ENCODE measurements around the gene MOSMO. TPM values are rescaled to one million over a fixed set of nuclear protein-coding genes. Genes with fewer than 3 reads are reported as not detected.

The MOSMO gene
- total RNA-seq, 2 donors from 2014 or later = 10.9 to 14.2 TPM

Other genes starting within 250 kb of the MOSMO start
- 100 to 1,000 TPM; 187 to 263 TPM for gene NPIPB4, start 150.4 kb upstream of the MOSMO start, total RNA-seq
- gene UQCRC2, start 54.8 kb upstream of the MOSMO start, total RNA-seq = 100 to 1,000 TPM; 202 to 322 TPM
- gene PDZD9, start 7.0 kb upstream of the MOSMO start, total RNA-seq = not detected
- not detected for gene VWA3A, start 84.4 kb downstream of the MOSMO start, total RNA-seq
- not detected for gene SDR42E2, start 154.4 kb downstream of the MOSMO start, total RNA-seq
- gene EEF2K, start 198.2 kb downstream of the MOSMO start, total RNA-seq = 10 to 100 TPM; 22.5 to 29.0 TPM